HG02938 (cell line): Measurements from ENCODE around the gene TIAM1.
A peak's percentile ranks its signal among the peaks of the same experiment; 100 is the strongest.

Source experiments
- ATAC-seq: cut with Tn5 transposase; IDR thresholded peaks from one replicate; pipeline ENCODE4 v1.9.1; 2021; ENCODE audit warnings: mild to moderate bottlenecking, moderate library complexity; ENCODE audit not compliant: unreplicated experiment

TIAM1 gene

GRCh38 chr21:31145274-31145673 lies 198.8 kb downstream of the TIAM1 start:
- no peak for ATAC-seq

DNA sequence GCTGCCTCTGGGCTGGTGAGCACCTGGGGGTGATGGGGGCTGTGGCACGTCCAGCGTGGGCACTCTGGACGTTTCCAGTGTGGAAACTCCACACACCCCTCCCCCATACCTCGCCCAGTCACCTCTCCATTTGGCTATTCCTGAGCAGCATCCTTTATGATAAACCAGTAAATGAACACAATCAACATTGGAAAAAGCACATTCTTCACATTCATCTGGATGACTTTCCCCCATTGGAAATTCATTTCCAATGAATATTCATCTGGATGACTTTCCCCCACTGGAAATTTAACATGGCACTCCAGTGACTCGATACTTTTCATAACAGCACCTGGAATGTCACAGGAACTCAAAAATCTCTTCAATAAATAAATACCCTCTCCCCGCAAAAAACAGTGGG lies 201.0 kb downstream of the TIAM1 start:
- ATAC-seq = no peak

GRCh38 chr21:31142600-31142999 lies 201.5 kb downstream of the TIAM1 start:
- no peak for ATAC-seq

DNA sequence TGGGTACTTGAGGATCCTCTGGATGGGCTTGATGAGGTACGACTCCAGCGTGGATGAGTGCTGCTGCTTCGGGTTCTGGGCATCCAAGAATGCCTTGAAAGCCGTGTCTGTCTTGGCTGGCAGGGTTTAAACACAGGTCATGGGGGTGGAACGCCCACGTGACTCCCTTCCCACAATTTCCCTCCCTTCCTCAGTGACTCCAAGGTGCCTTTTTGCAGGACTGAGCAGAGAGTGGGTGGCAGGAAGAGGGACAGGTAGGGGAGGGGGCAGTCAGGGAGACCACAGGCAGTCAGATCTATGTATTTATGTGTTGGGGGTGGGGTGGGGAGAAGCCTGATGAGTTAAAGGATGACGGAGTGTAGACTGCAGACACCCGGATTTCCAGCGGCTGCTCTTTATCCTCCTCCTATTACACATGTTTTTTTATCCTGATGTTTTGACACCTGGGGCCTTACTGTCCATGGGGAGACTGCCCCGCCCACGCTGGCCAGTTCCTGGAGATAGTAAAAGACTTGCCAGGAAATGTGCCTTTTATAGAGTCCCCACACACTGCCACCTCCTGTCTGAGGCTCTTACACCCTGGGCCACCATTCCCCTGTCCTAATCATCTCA lies 202.6 kb downstream of the TIAM1 start:
- ATAC-seq = no peak

- ATAC-seq = no peak
These were observed 203.4 kb downstream of the TIAM1 start for GRCh38 chr21:31140676-31141075.

DNA sequence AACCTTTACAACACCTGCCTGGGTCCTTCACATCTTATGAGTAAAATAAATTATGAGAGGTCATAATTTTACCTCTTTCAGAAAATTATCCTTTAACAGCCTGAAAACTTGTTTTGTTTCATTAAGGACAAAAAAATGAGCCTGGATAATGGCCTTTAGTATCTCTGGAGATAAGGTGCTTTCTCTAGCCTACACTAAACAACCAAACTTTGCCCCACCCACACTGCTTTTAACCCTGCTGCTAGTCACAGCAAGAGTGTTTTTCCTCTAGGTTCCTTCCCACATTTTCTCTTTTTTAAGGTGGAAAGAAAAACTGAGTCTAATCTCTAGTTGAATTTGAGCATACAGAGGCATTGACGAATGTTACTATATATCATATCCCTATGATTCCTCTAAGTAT lies 204.0 kb downstream of the TIAM1 start:
- ATAC-seq = no peak

GRCh38 chr21:31137960-31138359 lies 206.1 kb downstream of the TIAM1 start:
- ATAC-seq = no peak

DNA sequence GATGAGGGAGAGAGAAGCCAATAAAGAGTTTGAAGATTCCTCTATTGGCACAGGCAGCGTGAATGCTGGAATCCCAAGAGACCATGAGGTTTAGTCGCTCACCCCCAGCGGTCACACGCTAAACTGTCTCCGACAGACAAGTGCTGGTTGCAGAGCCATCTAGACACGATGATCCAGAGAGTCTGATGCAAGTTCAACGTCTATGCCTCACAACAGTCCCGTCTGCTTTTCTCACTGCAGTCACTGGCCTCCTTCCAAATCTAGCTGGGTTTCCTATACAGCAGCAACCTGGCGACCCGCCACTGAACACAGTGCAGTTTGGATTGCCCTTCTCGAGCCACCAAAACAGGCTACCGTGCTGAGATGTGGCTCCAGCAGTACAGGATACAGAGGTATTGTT lies 207.2 kb downstream of the TIAM1 start:
- no peak for ATAC-seq

DNA sequence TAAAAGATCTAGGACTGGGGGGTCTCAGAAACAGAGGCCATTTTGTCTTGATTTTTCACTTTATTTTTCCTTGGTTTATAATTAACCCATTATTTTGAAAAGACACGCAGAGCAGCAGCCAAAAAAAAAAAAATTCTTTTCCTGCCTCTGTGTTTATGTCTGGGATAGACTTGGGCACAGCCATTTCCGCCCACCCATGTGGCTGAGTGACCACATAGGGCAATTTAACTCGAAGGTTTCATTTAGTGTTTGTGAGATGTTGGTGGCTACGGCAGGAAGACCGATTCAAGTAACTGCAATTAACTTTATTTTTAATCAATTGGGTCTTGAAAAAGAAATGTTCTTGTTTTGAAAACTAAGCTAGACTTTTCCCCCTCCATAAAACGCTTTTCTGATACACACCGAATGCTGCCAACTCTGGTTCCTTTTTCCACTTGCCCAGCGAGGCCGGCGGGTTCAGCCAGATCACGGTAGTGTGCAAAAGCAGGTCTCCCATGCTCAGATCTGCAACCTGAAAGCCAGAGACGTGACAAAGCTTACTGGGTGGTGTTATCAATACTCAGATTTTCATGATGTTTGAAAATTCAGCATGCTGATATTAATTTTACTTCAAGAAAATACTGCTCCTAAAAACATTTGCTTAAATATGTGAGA lies 208.4 kb downstream of the TIAM1 start:
- no peak for ATAC-seq

GRCh38 chr21:31133243-31133830 lies 210.7 kb downstream of the TIAM1 start:
- ATAC-seq = no peak

DNA sequence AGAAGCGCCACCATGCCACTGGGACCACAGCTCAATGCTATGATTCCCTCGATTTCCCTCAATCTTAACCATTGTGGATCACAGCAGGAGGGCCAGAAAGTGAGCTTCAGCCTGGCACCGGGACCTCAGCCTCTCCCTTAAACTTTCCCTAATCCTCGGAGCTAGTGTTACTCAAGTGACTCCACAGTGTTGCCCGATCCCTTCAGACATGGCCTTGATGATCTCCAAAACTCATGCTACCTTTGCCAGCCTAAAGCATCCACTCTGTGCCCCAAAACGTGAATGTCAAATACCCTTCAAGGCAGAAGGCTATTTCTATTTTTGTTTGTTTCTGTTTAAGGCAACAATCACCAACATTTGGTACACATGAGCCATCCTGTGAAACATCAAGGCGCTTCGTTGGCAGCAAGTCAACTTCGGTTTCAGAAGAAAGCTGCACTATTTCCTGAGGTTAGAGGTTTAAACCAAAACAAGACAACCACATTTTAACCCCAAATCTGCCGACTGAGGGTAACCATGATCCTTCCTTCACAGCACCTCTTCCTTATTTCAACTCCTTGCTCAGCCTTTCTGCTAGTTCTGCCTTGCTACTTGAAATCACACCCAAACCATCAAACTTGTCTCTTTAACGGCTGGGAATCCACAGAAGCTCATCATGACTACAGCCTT lies 211.4 kb downstream of the TIAM1 start:
- ATAC-seq = peak; percentile 74

DNA sequence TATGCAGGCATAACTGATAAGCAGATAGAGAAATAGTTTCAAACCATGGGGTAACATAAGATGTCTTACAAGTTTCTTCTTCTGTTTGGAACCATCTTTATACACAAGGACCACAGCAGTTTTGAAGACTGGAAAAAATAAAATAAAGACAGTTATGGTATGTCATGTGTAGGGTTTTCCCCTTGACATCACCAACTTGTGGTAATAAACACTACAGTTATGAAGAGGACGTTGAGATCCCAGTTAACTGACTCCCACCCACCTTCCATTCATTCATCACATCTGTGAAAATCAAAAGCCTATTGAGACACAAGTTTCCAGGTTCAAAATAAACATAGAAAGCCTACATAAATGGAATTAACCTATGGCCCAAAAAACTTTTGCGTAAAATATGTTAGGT lies 213.2 kb downstream of the TIAM1 start:
- no peak for ATAC-seq

GRCh38 chr21:31128234-31128633 lies 215.8 kb downstream of the TIAM1 start:
- no peak for ATAC-seq

DNA sequence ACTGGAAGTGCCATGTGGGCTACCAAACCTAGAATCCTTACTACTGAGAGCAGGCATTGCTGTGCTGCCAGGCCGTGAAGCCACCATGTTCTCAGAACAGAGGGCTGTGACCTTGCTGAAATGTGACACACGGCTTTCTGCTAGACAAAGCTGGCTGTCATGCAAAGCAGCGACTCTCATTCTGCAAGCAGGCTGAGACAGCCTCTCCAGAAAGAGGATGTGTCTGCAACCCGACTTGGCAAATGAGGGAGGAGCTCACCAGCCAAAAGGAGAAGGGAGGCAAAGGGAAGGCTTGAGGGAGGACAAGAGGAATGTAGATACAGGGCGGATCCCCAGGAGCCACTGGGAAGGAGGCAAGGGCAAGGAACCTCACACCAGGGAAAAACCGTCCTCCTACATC lies 220.1 kb downstream of the TIAM1 start:
- no peak for ATAC-seq

- no peak for ATAC-seq
These were observed 224.9 kb downstream of the TIAM1 start for GRCh38 chr21:31119199-31119598.

DNA sequence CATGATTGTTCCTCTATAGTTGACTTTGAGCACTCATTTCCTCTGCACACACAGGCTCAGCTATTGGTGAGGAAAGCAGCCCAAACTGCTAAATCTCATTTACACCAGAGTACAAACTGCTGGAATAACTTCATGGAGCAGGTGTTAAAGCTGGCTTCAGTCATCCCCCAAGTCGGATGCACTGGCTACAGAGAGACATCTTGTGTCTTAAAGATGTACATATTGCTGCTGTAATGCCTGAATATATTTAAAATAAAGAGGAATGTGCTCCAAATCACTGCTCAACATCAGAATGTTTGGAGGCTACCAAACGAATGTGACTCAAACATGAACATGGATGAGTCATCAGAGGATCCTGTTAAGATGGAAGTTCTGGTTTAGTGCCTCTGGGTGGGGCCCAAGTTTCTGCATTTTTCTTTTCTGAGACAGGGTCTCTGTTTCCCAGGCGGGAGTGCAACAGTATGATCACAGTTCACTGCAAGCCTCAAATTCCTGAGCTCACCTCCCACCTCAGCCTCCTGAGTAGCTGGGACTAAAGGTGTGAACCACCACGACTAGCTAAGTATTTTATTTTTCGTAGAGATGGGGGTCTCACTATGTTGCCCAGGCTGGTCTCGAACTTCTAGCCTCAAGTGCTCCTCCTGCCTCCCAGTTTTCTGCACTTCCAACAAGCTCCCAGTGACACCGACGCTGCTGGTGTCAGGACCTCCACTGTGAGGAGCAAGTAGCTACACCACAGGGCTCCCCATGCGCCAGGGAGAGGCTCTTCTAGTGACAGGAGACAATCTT lies 226.7 kb downstream of the TIAM1 start:
- no peak for ATAC-seq

DNA sequence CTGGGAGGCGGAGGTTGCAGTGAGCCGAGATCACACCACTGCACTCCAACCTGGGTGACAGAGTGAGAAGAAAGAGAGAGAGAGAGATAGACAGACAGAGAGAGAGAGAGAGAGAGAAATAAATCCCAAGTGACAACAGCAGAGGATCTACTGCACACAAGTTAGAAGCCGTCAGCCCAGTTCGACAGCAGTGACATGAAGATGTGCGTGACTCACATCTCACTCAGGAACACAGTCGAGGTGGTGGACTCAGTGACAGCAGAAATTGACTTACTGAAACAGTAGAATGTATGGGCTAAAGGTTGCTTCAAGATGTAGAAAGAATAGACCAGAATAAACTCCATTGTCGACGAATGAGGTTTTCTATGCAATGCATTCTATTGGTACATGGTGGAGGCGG lies 228.8 kb downstream of the TIAM1 start:
- no peak for ATAC-seq

- no peak for ATAC-seq
These were observed 233.0 kb downstream of the TIAM1 start for GRCh38 chr21:31111093-31111492.

DNA sequence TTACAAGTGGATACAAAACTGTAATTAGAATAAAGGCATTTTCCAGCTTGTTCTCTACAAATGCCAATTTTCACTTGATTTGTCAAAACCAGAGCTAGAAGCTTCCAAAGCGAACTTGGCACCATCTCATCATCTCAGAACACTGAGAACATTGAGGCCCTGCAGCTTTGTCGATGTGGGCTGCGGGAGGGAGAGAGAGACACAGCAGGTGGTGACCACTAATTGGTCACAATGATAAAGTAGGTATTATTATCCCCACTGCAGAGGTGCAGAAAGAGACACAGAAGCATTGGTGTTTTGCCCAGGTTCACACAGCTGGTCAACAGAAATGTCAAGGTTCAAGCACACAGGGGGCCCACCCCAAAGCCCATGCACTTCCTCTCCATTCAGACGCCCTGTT lies 233.6 kb downstream of the TIAM1 start:
- no peak for ATAC-seq

- ATAC-seq = no peak
These were observed 236.2 kb downstream of the TIAM1 start for GRCh38 chr21:31107871-31108270.

DNA sequence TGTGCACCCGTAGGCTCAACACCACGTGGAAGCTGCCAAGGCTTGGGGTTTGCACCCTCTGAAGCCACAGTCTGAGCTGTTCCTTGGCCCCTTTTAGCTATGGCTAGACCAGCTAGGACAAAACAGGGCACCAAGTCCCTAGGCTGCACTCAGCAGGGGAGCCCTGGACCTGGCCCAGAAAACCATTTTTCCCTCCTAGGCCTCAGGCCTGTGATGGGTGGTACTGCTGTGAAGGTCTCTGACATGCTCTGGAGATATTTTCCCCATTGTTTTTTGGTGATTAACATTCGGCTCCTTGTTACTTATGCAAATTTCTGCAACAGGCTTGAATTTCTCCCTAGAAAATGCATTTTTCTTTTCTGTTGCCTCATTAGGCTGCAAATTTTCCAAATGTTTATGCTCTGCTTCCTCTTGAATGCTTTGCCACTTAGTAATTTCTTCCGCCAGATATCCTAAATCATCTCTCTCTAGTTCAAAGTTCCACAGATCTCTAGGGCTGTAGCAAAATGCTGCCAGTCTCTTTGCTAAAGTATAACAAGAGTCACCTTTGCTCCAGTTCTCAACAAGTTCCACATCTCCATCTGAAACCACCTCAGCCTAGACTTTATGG lies 236.8 kb downstream of the TIAM1 start:
- ATAC-seq = no peak
